Endometrium (tissue), 2 donors: ENCODE results near the gene OR4N2.
"Not testable (repeated sequence)": the region's sequence is repeated elsewhere in the genome, so short reads cannot be mapped to it uniquely, and the experiment has no call there.

ENCODE experiments used
- FAIRE-seq: peaks from 2 replicates; lab custom pipeline; 2012; peaks lifted over from hg19 to GRCh38; lab: Jason Lieb, UNC
- donor health status: control.
- donor health status: control.

The OR4N2 gene

DNA sequence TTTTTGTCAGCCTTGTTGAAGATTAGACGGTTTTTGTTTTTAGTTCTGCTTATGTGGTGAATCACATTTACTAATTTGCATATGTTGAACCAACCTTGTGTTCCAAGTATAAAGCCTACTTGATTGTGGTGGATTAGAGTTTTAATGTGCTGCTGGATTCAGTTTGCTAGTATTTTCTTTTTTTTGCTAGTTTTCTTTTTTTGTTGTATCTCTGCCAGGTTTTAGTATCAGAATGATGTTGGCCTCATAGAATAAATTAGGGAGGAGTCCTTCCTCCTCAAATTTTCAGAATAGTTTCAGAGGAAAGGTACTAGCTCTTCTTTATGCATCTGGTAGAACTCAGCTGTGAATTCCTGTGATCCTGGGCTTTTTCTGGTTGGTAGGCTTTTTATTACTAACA is at the start of gene OR4N2:
OR4N2 (plus strand) TSS at position 301 of the 400 bp plus-strand sequence. CDS start 23,679 bp downstream, outside the sequence.
- FAIRE-seq, result not testable (repeated sequence)

GRCh38 chr14:19754172-19754571 is 49.4 kb upstream of the OR4N2 start:
- FAIRE-seq, result no peak

- not testable (repeated sequence) for FAIRE-seq
These were observed 32.1 kb upstream of the OR4N2 start for GRCh38 chr14:19771491-19771890.

DNA sequence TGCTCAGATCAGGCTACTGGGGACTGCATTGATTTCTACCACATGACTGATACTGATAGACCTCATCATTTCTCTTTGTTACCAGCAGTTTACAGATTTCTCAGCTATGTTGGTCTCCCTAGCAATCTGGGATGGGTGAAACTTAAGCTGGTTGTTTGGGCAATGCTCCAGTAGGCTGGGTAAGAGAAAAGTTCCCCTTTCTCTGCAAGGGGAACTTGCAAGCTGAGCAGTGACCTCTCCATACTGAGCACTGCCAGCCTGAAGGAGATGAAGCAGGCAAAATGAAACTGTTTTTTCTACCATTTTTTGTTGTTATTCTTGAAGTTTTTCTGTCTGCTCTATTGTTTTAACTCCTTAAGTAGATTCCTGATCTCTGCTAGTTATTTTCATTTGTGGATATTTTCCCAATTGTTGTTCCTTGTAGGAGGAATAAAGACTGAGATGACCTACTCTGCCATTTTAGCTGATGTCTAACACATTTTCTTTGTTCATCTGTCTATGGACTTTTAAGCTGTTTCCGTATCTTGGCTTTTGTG is 31.6 kb upstream of the OR4N2 start:
- FAIRE-seq, result no peak

DNA sequence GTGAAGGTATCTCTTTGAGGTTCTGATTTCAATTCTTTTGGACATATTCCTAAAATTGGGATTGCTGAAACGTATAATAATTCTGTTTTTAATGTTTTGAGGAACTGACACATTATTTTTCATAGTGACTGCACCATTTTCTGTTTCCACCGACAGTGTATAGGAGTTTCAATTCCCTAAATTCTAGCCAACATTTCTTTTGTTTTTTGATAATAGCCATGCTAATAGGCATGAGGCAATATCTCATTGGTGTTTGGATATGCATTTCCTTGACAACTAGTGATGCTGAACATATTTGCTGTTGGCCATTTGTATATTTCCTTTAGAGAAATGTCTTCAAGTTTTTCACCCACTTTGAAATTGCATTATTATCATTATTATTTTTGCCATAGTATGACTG is 31.1 kb upstream of the OR4N2 start:
- FAIRE-seq, result not testable (repeated sequence)

- not testable (repeated sequence) for FAIRE-seq
These were observed 30.4 kb upstream of the OR4N2 start, which contains the start of gene OR4M1 for GRCh38 chr14:19773204-19773603. OR4M1 (plus strand) TSS chr14:19773504; CDS start chr14:19780323, 6,819 bp downstream.

DNA sequence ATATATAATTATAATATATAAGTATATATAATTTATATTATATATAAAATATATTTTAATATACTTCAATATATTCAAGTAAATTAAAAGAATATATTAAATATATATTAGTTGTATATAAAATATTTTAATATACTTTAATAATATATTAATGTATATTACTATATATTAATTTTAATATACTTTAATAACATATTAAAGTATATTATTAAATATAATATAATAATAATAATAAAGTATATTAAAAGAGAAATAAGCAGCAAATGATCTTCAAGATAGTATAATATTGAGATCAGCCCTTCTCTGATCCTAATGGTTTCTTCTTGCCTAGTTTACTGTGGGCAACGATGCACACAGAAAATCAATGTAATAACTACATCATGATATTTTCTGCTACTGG is 28.0 kb upstream of the OR4N2 start:
- FAIRE-seq, result peak; percentile 85

- not testable (repeated sequence) for FAIRE-seq
These were observed 17.7 kb upstream of the OR4N2 start for GRCh38 chr14:19785848-19786247.

DNA sequence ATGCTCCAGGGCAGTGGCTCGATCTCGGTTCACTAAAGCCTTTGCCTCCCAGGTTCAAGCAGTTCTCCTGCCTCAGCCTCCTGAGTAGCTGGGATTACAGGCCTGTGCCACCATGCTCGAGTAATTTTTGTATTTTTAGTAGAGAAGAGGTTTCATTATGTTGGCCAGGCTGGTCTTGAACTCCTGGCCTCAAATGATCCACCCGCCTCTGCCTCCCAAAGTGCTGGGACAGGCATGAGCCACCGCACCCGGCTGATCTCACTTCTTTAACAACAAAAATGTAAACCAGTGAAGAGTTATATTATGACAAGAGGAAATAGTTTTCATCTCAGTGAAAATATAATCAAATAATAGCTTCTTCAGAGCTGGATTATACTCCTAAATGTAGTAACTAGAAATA is 16.3 kb upstream of the OR4N2 start:
- not testable (repeated sequence) for FAIRE-seq

DNA sequence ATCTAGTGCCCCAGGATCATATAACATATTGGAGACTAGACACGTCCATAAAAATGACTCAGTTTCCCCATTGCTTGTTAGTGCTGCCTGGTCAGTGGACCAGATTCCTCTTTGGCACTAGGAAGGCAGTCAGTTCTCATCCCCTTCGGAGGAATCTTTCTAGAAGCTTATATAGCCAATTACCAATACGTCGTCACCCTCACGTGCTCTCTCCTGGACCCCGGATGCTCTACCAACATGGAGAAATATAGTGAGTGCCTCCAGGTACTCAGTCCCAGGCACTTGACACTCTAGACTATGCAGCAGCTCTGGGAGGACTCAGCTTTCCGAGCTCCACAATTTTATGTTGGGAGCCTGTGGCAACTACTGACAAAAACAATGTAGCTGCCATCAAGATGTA is 15.4 kb upstream of the OR4N2 start:
- FAIRE-seq, result not testable (repeated sequence)

GRCh38 chr14:19796520-19797108 is 7.0 kb upstream of the OR4N2 start:
- not testable (repeated sequence) for FAIRE-seq

- FAIRE-seq, result no peak
These were observed 3.7 kb upstream of the OR4N2 start for GRCh38 chr14:19799880-19800279.

DNA sequence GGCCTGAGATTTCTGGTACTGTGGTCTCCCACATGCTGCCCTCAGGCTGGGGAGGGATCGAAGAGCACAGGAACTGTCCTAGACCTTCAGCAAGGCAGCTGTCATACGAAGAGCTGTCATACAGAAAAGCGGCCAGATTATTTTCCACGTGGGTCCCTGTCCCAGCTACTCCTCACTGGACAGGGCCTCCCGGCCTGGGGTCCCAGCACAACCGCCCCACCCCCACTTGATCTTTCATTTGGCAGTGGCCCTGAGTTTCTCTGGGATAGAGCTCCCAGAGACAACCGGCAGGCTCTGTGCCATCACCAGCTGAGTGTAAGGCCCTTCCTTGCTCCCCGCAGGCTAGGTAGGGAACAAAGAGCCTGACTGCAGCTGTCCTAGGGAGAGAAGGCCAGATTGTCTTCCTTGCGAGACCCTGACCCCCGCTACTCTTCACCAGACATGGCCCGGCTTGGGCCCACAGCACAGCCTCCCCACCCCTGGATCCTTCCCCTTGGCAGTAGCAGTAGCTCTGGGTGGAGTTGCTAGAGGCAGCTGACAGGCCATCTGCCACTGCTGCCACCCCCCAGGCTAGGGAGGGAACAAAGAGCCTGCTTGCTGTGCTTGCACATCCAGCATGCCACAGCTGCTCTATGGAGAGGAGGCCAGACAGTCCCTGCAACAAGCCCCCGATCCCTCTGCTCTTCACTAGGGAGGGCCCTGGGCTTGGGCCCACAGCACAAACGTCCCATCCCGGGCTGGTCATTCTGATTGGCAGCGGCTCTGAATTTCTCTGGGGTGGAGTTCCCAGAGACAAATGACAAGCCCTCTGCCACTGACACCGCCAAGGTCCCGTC is 3.1 kb upstream of the OR4N2 start:
- FAIRE-seq, result no peak

DNA sequence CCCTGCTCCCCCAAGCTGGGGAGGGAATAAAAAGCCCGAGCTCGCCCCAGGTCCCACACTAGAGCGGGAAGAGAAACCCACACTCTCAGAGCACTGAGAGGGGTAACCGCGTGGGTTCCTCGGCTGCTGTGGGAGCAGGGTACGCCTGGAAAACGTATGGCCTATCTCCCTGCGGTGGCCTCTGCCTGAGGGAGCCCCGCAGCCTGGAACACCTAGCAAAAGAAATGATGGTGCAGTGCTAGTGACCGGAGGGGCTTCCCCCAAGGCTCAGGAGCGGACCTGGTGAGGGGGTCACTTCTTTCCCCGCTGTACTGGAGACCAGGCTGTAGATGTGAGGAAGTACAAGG is 2.5 kb upstream of the OR4N2 start:
- FAIRE-seq, result no peak

DNA sequence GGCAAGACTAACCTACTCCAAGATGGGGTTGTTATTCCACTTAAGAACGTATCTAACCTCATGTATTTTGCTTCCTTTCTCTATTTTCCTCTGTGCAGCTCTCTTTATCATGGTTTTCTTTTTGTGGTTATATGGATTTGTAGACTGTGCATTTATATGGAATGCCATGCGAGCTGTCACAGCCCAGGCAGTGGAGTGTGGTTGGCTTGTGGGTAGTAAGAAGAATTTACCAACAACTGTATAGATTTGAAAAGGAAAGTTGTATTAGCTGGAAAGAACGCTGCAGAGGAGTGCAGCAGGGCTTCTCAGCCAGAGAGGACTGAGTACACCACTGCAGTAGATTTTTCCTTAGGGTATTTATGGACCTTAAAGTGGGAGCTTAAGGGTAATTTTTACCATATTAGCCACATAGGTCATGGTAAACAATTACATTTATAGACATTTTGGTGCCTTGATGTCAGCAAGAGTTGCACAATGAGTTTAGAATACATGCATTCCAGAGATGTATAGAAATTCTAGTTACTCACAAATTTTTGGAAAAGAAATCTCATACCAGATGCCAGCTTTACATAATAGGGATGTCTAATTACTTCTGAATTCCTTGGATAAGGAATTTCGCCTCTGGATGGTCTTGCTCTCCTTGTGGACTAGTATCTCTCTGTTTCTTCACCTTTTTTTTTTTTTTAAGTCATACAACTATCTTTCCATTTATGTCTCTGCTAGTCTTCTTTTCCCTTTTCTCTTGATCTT is 9.8 kb downstream of the OR4N2 start:
- FAIRE-seq, result not testable (repeated sequence)

- not testable (repeated sequence) for FAIRE-seq
These were observed 16.3 kb downstream of the OR4N2 start for GRCh38 chr14:19819879-19820278.

DNA sequence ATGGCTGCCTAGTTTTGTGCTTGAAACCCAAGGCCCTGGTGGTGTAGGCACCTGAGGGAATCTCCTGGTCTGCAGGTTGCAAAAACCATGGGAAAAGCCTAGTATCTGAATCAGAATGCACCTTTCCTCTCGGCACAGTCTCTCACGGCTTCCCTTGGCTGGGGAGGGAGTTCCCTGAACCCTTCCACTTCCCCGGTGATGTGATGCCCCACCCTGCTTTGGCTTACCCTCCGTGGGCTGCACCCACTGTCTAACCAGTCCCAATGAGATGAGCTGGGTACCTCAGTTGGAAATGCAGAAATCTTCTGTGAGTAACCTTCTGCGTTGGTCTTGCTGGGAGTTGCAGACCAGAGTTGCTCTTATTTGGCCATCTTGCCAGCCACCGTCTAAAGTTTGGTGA is 17.4 kb downstream of the OR4N2 start:
- not testable (repeated sequence) for FAIRE-seq

DNA sequence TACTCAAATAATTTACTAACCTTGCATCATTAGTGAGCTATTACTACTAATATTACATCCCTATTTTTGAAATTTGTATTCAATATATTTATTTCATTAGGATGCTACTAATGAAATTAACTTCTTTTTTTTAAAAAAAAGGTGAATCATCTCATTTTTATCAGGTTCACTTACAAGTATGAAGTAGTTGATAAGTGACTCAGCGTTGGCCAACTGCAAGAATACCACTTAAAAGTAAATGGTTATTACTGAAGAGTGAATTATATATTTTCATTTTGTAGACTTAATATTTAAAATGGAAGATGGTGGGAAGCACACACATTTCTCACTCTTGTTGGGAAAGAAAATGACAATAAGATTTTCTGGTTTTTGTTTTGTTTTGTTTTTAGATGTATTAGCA is 19.6 kb downstream of the OR4N2 start:
- FAIRE-seq, result no peak

DNA sequence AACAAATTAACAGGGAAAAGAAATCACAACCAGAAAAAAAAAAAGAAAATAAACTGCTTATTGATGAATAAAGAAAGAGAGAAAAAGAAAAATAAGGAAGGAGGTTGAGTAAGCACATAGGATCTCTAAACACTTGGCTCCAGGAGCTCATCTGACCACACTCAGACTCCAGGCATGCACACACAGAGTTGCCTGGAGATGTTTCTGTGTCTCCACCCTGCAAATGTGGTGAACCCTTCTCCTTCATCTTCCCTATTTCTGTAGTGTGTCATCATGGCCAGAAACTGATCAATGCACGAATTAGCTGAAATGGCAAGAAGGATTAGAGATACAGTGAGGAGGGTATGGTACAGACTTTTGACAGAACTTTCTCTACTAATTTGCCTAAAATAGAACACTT is 20.2 kb downstream of the OR4N2 start:
- FAIRE-seq, result no peak

GRCh38 chr14:19827626-19828244 is 24.2 kb downstream of the OR4N2 start:
- not testable (repeated sequence) for FAIRE-seq

GRCh38 chr14:19828314-19828713 is 24.7 kb downstream of the OR4N2 start:
- no peak for FAIRE-seq
